NCI-H1694 treated with DMSO at 0.1 percent for 48 hours (cell line): ENCODE data around the gene C9.
"Not testable (repeated sequence)": the region's sequence is repeated elsewhere in the genome, so short reads cannot be mapped to it uniquely, and the experiment has no call there.

Experiments used
- DNase-seq: peaks from one replicate; lab custom pipeline; 2025; lab: John Stamatoyannopoulos, UW

C9 gene

DNA sequence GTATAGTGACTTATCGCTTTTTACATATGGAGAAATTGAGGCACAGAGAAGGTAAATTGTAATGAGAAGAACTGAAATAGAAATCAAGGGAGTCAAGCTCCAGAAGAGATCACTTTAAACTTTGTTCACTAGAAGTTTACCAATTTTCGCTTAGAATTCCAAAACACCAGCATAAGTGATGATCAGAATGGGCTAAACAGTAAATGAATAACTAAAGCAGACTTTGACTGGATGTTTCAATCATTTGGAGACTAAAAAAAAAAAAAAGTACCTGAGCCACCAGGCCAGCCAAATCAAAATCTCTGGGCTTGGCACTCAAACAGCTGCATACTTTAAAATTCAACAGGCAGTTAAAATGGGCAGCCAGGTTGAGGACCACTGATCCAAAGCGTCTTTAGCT is 106.7 kb downstream of the C9 start:
- DNase-seq, result no peak

DNA sequence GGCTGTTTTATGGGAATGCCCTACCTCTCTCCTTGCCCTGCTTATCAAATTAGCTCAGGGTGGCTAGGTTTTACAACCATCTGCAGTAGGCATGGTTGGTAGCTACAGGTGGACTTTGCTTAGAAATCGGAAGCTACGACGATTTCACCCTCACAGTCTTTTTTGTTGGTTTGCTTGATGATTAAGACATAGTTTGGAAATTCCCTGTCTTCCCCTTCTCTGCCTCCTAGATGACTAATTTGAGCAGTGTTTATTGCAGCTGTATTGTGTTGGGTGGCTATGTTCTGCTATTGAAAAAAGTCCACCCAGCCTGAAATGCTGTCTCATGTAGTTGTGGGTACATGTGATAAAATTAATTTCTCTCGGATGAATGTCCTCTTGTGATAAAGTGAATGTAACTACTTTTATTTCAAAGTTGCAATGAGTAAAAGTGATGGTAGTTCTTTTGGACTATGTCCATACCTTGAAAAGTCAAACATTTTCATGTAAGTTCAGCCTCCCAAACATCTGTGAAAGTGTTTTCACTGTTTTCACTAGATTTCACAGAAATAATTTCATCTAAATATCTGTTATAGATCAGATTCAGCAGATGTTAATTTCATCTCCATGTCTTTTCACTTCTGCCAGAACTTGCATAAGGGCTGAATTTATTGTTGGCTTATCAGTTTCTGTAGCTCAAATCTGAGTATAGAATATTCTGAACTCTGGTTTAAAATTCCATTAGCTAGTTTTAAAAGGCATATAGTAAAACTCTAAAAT is 107.6 kb downstream of the C9 start:
- DNase-seq, result no peak

DNA sequence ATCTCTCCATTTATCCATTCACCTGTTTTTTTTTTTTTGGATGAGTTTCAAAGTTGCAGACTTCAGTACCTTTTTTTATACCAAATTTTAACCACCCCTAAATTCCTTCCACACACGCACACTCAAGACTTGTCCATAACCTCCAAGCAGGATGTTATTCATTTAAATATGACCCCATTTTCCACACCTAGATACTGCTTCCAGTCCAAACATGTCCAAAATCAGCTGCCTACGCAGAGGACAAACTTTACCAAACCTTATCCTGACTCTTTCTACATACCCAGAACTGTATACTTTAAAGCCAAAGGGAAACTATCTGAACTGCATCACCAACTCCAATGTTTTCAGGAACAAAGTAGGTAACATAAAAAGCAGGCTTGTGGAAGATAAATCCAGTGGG is 108.9 kb downstream of the C9 start:
- DNase-seq, result no peak

DNA sequence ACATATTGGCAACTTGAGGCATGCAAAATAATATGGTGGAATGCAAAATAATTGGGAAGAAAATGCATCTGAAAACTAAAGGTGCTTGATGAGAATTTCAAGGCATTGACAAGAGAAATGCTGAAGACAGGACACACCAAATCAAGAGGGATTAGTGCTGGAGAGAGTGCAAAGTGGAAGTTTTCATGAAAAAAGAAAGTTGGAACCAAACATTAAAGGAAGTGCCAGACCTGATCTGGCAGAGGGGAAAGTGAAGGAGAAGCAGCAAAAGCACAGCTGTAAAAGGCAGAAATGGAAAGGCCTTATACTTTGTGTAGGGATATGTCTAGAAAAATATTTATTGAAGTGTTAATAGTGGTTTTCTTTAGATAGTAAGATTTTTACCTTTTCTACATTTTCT is 109.6 kb downstream of the C9 start:
- no peak for DNase-seq

DNA sequence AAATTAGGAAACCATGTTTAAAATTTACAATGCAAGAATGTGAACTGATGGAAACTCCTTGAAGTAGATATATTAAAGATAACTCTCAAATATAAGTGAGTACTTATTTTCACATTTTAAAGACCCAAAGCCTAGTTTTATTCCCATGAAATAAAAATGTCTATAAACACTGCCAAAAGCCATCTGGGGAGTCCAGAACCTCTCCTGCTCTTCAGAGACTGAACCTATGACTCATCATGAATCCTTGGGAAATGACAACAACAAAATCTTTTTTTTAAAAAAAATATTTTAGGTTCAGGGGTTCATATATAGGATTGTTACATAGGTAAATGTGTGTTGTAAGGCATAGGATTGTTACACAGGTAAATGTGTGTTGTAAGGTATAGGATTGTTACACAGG is 111.1 kb downstream of the C9 start:
- DNase-seq, result no peak

DNA sequence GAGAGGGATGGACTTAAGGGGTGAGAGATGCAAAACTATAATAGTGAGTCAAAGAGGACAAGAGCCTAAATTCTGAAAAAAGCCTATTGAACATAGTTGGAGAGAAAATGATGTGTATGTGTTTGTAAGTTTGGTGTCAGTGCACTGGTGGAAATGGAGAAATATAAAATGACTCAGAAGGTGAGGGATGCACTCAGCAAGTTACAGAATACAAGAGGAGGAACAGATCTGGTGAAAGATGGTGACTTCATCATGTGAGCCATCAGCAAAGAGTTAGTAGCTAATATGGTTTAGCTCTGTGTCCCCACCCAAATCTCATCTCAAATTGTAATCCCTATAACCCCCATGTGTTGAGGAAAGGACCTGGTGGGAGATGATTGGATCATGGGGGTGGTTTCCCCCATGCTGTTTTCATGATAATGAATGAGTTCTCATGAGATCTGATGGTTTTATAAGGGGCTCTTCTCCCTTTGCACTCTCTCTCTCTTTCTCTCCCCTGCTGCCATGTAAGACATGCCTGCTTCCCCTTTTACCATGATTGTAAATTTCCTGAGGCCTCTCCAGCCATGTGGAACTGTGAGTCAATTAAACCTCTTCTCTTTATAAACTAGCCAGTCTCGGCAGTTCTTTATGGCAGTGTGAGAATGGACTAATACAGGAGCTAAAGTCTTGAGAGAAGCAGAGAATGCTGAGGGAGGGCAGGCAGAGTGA is 114.6 kb downstream of the C9 start:
- no peak for DNase-seq

DNA sequence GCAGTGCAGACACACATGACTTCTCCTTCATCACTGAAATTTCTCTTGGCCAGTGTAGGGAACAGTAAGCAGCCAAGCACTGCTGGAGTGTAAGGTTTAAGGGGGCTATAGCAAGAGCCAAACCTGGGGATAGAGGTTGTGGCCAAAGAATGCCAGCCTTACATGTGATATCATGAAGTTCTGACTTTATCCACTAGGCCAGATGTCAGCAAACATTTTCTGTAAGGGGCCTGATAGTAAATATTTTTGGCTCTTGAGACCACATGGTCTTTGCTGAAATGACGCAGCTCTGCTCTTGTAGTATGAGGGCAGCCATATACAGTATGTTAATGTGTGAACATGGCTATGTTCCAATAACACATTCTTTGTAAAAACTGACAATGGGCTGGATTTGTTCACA is 115.2 kb downstream of the C9 start:
- no peak for DNase-seq

DNA sequence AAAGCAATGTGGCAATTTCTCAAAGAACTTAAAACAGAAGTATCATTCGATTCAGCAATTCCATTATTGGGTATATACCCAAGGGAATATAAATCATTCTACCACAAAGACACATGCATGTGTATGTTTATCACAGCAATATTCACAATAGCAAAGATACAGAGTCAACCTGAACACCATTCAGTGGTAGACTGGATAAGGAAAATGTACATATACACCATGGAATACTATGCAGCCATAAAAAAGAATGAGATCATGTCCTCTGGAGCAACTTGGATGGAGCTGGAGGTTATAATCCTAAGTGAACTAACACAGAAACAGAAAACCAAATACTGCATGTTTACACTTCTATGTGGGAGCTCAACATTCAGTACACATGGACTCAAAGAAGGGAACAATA is 123.5 kb downstream of the C9 start:
- DNase-seq, result no peak

DNA sequence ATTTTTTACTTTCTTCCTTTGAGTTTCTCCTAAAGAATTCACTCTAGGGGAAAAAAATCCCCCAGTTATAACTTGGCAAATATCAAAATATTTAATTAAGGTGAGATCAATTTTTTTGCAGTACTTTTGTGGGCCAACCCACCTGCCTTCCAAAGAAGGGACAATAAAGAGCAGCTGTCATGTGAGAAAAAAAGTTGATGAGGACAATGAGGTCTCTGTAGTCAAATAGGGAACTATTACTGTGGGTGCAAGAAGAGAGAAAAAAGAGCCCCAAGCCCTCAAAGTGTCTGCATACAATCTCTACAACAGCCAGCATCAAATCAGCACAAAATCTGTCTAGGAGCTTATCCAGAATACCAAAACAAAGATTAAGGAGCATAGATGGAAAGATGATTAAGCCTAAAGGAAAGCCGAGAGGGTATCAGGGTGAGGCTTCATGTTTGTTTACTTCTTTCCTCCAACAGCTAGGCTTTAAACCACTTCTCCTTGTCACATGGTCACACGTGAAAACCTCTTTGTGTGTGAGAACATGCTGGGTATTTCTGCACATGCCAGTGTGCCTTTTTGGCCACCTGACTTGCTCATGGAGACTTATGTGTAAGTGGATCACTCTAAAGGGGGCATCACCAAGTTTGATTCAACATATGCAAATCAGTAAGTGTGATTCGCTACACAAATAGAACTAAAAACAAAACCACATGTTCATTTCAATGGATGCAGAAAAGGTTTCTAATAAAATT is 125.8 kb downstream of the C9 start:
- DNase-seq, result no peak

DNA sequence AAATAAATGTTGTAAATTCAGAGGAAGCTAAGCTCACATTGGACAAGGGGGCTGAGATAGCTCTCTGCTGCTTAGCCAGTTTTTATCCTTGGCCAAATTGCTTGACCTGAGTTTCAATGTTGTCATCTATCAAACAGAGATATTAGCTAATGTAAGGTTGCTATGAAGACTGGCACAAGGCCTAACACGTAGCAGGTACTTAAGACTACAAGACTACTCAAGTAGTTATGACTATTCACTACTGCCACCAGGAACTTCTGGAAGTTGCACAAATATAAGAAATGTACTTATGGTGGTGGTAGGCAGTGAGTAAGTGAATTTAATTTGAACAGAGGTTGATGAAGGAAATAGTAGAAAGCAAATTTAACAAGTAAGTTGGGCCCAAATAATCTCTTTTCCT is 127.6 kb downstream of the C9 start:
- no peak for DNase-seq

DNA sequence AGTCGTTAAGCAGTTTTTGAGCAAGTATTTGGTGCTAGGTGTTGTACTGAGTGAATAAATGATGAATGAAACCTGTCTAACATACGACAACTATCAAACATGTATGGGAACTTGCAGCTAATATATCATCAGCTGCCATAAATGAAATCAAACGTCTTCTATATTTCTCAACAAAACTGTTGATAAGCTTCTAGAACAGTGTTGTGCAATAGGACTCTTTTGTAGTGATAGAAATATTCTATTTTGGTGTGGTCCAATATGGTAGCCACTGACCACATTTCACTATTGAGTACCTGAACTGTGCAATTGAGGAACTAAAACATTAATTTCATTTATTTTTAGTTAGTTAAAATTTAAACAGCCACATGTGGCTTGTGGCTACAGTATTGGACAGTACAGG is 128.6 kb downstream of the C9 start:
- no peak for DNase-seq

DNA sequence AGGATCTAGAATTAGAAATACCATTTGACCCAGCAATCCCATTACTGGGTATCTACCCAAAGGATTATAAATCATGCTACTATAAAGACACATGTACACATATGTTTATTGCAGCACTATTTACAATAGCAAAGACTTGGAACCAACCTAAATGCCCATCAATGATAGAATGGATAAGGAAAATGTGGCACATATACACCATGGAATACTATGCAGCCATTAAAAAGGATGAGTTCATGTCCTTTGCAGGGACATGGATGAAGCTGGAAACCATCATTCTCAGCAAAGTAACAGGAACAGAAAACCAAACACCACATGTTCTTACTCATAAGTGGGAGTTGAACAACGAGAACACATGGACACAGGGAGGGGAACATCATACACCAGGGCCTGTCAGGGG is 129.8 kb downstream of the C9 start:
- DNase-seq, result not testable (repeated sequence)
